Stimulated activated memory B cell treated with anti-CD40 and anti-IgM and Interleukin-4, amounts not matched to agents 10 μg/mL and 1 μg/mL and 100 μg/mL, for 72 hours (primary cell): Measurements from ENCODE around the gene TFF1.

Experiments used
- ATAC-seq: fragments of 150-1000 bp; cut with Tn5 transposase; 2 replicates; pipeline ENCODE4 v1.10.0; 2021
- H3K27ac Mint-ChIP-seq: one replicate; pipeline ENCODE4 v1.8.0; 2022; ENCODE audit warnings: mild to moderate bottlenecking, mixed read lengths
- H3K27me3 Mint-ChIP-seq: one replicate; pipeline ENCODE4 v1.8.0; 2022; ENCODE audit warnings: mixed read lengths
- H3K36me3 Mint-ChIP-seq: one replicate; pipeline ENCODE4 v1.8.0; 2022; ENCODE audit warnings: mixed read lengths
- H3K4me1 Mint-ChIP-seq: one replicate; pipeline ENCODE4 v1.8.0; 2022; ENCODE audit warnings: mixed read lengths
- H3K4me3 Mint-ChIP-seq: one replicate; pipeline ENCODE4 v1.8.0; 2022; ENCODE audit warnings: mild to moderate bottlenecking, moderate library complexity, mixed read lengths
- H3K9me3 Mint-ChIP-seq: one replicate; pipeline ENCODE4 v1.8.0; 2022; ENCODE audit warnings: mixed read lengths

TFF1 gene

DNA sequence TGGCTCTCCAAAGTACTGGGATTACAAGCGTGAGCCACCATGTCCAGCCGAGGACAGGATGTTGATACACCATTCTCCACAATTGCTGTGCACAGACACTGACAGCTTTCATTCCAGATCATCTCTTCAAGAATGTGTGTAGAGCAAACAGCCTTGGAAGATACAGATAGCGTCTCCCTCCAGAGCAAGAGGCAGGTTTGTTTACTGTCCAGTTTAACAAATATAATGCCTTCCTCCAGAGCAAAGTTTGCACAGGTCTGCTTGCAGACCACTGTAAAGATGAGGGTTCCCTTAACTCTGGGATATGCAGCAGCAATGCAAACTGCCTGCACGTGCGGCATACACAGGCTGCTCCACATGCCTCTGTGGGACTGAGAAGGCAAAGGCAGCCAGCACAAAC is 25.0 kb upstream of the TFF1 start:
- Mint-ChIP-seq H3K4me3 (no peak overlapping the region), H3K27ac (peak overlapping the region; percentile 44), H3K27me3 (peaks cover 52% of the 10 kb centered on the region)

DNA sequence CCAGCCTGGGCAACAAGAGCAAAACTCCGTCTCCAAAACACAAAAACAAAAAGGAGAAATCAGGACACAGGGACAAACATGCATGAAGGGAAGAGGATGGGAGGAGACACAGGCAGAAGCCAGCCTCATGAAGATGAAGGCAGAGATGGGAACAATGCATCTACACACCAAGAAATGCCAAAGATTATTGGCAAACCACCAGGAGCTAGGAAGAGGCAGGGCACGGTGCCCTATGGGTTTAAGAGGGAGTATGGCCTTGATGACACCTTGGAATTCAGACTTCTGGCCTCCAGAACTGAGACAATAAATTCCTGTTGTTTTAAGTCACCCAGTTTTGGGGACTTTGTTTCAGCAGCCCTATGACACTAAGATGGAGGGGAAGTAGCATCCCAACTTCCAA is 24.4 kb upstream of the TFF1 start:
- Mint-ChIP-seq H3K27ac (peak overlapping the region; percentile 44), H3K9me3 (no peaks in the 10 kb centered on the region), H3K27me3 (peaks cover 46% of the 10 kb centered on the region), H3K4me1 (peaks cover 45% of the 10 kb centered on the region), H3K4me3 (no peak overlapping the region), H3K36me3 (no peaks in the 10 kb centered on the region)
- no peak for ATAC-seq

More for the DNA sequence above, 25.0 kb upstream of the TFF1 start:
- Mint-ChIP-seq H3K36me3 (no peaks in the 10 kb centered on the region), H3K4me1 (peaks cover 45% of the 10 kb centered on the region), H3K9me3 (no peaks in the 10 kb centered on the region)
- ATAC-seq: no peak

DNA sequence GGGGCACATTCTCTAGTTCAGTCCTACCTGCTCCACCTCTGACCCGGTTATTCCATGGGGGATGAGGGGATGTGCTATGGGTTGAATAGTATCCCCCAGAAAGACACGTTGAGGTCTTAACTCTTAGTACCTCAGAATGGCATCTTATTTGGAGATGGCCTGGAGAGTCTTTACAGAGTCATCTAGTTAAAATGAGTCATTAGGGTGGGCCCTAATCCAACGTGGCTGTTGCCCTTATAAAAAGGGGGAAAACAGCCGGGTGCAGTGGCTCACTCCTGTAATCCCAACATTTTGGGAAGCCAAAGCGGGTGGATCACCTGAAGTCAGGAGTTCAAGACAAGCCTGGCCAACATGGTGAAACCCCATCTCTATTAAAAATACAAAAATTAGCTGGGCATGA is 23.9 kb upstream of the TFF1 start:
- Mint-ChIP-seq H3K27ac (peak overlapping the region; percentile 44), H3K9me3 (peaks cover under 1% of the 10 kb centered on the region), H3K36me3 (no peaks in the 10 kb centered on the region), H3K27me3 (peaks cover 45% of the 10 kb centered on the region), H3K4me3 (no peak overlapping the region), H3K4me1 (peaks cover 47% of the 10 kb centered on the region)
- no peak for ATAC-seq

DNA sequence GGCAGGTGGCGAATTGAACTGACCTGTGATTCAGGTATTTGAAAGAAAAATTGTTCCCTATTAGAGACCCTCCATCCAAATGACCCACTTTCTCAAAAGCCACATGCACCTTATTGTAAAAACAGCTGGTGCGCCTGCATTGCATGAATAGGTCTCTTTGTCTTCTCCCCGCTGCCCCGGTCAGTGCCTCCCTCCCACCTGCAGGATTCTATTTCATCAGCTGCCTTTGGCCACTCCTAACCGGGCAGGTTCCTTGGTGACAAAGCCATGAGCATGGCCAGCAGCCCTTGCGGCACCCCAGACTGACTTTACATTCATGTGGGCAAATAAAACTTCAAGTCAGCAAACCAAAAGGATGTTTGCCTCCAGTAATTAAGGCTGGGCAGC is 23.1 kb upstream of the TFF1 start:
- no peak for ATAC-seq
- Mint-ChIP-seq H3K27ac (no peak overlapping the region), H3K4me3 (no peak overlapping the region), H3K4me1 (peaks cover 45% of the 10 kb centered on the region), H3K36me3 (no peaks in the 10 kb centered on the region), H3K9me3 (peaks cover 4% of the 10 kb centered on the region), H3K27me3 (peaks cover 45% of the 10 kb centered on the region)

DNA sequence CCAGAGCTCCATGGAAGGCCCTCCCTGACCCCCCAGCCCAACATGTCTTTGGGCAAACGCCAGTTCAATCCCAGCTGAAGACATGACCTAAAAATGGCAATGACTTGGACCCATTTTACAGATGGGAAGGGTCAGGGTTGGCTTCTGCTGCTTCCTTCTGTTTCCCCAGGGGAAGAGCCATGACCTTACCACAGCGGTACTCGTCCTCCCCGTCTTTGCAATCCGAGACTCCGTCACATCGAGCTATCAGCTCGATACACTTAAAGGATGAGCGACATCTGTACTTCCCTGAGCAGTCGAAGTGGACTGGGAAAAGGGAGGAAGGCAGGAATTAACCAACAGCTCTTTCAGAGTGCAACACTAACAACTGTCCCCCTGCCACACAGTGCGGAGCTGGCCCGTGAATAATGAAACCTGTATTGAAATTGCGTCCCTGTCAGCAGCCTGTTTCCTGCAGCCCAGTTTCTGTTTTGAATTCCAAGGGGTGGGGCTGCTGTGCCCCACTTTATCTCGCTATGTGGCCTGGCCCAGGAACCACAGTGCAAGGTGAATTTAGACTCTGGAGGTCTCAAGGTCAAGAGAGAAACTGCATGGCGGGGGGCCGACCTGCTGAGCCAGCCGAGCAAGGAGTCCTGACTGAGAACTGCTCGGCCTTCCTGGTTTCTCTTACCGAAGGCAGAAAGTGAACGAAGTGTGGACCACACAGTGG is 22.6 kb upstream of the TFF1 start:
- H3K4me1 Mint-ChIP-seq: peaks cover 51% of the 10 kb centered on the region
- H3K4me3 Mint-ChIP-seq: no peak overlapping the region
- no peak overlapping the region for H3K27ac Mint-ChIP-seq
- H3K27me3 Mint-ChIP-seq: peaks cover 45% of the 10 kb centered on the region
- H3K36me3 Mint-ChIP-seq: no peaks in the 10 kb centered on the region
- no peak for ATAC-seq
- peaks cover 4% of the 10 kb centered on the region for H3K9me3 Mint-ChIP-seq

DNA sequence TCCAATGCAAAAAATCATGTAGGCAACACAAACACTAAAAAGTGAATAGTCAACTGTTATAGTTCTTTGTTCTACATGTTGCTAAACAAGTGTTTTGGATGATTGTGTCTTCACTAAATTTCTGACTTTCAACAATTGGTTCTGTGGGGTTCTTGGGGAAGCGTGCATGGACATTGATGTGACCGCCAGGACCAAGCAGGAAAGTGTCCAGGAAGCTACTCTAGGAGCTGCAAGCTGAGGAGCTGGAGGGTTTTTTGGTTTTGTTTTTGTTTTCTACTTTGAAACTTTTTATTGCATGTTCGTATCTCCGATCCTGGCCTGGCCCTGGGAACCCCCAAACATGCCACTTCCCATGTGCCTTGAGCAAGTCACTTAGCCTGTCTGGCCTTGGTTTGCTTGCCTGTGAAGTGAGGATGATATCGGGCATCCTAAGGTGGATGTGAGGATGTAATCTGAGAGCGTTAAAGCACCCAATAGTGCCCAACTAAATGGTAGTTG is 21.6 kb upstream of the TFF1 start:
- Mint-ChIP-seq H3K4me1 (peaks cover 47% of the 10 kb centered on the region), H3K4me3 (no peak overlapping the region), H3K27ac (no peak overlapping the region), H3K27me3 (peaks cover 45% of the 10 kb centered on the region), H3K9me3 (peaks cover 4% of the 10 kb centered on the region), H3K36me3 (no peaks in the 10 kb centered on the region)
- no peak for ATAC-seq

DNA sequence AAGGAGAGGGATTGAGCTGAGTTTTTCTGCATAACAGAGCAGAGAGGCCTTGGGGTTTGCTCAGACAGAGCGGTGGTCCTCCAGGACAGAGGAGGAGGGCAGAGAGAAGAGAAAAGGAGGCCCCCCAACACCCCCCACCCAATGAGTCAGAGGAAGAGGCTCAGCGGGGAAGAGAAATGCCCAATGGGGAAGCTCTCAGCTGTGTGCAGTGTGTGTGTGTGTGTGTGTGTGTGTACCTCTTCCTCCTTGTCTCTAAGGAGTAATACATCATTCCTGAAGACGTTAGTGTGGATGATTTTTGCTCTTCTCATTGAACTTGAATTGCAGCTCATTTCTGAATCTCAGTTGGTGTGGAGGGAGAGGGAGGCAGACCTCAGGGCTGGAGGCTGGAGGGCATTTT is 20.8 kb upstream of the TFF1 start:
- Mint-ChIP-seq H3K4me1 (peaks cover 44% of the 10 kb centered on the region), H3K9me3 (peaks cover 9% of the 10 kb centered on the region), H3K4me3 (no peak overlapping the region), H3K27ac (peak overlapping the region; percentile 7), H3K36me3 (no peaks in the 10 kb centered on the region), H3K27me3 (peaks cover 45% of the 10 kb centered on the region)
- no peak for ATAC-seq

DNA sequence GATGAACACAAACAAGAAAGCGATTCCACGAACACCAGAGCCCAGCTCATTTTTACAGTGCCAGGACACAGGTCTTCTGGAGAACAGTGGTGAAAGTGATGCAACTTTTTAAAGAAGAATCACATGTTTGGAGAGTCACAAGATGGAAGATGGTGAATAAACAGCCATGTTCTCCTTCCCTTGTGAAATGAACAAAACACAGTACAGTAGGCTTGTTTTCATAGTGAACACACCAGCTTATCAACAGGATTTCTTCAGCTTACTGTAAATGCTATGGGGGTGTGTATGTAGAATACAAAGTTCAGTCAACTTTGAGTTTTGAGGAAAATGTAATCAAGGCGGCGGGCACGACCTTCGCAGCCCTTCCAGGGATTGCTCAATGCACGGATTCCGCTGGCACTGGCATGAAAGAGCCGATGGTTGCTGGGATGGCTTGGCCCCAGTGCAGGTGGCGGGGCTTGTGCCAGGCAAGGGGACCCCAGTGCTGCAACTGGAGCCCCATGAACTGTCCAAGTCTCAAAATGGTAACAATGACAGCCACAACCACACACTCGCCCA is 19.8 kb upstream of the TFF1 start:
- H3K4me1 Mint-ChIP-seq: peaks cover 40% of the 10 kb centered on the region
- H3K9me3 Mint-ChIP-seq: peaks cover 15% of the 10 kb centered on the region
- H3K36me3 Mint-ChIP-seq: no peaks in the 10 kb centered on the region
- no peak overlapping the region for H3K27ac Mint-ChIP-seq
- no peak for ATAC-seq
- H3K4me3 Mint-ChIP-seq: no peak overlapping the region
- peaks cover 43% of the 10 kb centered on the region for H3K27me3 Mint-ChIP-seq

DNA sequence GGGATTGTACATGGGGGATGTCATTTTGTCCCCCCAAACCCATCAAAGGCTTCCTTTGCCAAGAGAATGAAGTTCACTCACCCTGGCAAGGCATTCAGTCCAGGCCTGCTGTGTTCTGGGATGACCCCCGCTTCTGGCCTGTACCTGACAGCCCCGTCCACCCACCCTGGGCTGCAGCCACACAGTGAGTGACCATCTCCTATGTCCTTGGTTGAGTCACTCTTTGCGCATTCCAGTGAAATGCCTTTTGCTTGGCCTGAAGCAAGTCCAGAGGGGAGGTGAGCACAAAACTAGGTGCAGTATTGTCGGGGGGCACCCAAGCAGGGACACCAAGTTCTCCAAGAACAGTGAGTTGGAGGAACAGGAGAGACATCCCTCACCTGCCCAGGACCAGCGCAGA is 19.3 kb upstream of the TFF1 start:
- peaks cover 37% of the 10 kb centered on the region for H3K4me1 Mint-ChIP-seq

DNA sequence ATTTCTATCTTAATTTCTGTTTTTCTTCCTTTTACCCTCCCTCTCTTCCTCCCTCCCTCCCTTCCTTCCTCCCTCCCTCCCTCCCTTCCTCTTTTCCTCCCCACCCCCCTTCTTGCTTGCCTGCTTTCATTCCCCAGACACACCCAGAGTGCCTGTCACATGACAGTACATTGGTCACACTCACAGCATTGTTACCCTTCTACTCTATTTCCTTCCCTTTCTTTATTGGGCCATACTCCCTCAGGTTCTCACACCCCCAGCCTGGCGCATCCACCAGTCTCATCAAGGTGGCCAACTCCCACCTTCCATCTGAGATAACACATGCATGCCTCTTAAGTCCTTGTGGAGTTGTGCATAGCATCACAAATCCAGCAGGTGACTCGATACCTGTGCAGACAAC is 18.7 kb upstream of the TFF1 start:
- no peaks in the 10 kb centered on the region for H3K36me3 Mint-ChIP-seq
- H3K4me1 Mint-ChIP-seq: peaks cover 34% of the 10 kb centered on the region
- peak overlapping the region; percentile 59 for H3K27ac Mint-ChIP-seq
- no peak overlapping the region for H3K4me3 Mint-ChIP-seq
- peaks cover 15% of the 10 kb centered on the region for H3K9me3 Mint-ChIP-seq
- no peak for ATAC-seq
- H3K27me3 Mint-ChIP-seq: peaks cover 33% of the 10 kb centered on the region

More for the DNA sequence above, 19.3 kb upstream of the TFF1 start:
- H3K27me3 Mint-ChIP-seq: peaks cover 38% of the 10 kb centered on the region
- no peaks in the 10 kb centered on the region for H3K36me3 Mint-ChIP-seq
- ATAC-seq: no peak
- peak overlapping the region; percentile 59 for H3K27ac Mint-ChIP-seq
- H3K4me3 Mint-ChIP-seq: no peak overlapping the region
- H3K9me3 Mint-ChIP-seq: peaks cover 15% of the 10 kb centered on the region

DNA sequence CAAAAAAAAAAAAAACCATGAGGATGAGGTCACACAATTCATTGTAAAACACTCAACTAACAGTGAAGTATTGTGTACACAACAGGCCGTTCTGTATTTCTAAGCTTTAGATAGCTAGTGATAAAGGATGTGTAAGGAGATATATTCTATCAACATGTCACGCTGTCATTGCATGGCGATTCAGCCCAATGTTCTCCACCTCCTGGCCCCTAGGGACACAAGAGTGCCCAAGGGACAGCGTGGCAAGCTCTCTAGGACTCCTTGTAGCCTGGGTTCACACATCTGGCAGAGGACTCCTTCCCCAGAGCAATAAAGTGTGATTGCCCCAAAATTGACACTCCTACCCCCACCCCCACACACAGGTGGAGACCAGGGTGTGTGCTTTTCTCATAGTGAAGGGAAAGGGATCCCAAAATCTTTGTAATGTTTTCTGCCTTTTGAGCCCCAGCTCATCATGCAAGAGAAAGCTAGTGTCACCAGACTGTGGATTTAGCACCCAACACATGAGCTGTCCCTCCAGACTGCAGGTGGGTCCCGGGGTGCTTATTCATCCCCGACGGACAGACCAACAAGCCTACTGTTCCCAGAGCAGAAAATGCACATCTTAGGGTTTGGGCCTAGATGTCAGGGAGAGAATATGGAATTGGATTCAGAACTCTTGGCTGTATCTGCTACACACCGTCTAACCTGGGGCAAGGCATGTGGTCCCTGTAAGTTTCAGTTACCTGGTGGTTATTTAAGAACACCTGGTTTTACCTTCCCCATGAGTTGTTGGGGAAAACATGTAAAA is 18.0 kb upstream of the TFF1 start:
- Mint-ChIP-seq H3K27ac (peak overlapping the region; percentile 59), H3K9me3 (peaks cover 15% of the 10 kb centered on the region), H3K36me3 (no peaks in the 10 kb centered on the region), H3K27me3 (peaks cover 30% of the 10 kb centered on the region), H3K4me1 (peaks cover 40% of the 10 kb centered on the region), H3K4me3 (no peak overlapping the region)
- ATAC-seq: no peak

DNA sequence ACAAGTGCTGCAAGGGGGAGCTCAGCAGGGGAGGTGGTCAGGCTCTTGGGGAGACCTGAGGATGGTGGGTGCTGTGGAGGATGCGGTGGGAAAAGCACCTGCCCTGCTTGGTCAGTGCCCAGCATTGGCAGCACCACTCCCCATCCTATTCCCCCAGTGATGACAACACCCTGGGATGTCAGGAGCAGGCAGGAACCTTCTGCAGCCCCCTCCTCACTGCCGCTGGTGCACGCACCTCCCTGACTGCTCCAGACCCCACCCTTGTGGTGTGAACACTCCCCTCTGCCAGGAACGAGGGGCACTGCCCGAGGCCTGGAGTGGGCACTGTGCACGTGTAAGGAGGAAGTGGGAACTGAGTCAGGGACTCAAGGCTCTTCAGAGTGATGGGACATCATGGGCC is 17.0 kb upstream of the TFF1 start:
- peaks cover 15% of the 10 kb centered on the region for H3K9me3 Mint-ChIP-seq
- no peak overlapping the region for H3K4me3 Mint-ChIP-seq
- H3K36me3 Mint-ChIP-seq: no peaks in the 10 kb centered on the region
- no peak overlapping the region for H3K27ac Mint-ChIP-seq
- H3K27me3 Mint-ChIP-seq: peaks cover 19% of the 10 kb centered on the region
- peaks cover 41% of the 10 kb centered on the region for H3K4me1 Mint-ChIP-seq
- no peak for ATAC-seq

DNA sequence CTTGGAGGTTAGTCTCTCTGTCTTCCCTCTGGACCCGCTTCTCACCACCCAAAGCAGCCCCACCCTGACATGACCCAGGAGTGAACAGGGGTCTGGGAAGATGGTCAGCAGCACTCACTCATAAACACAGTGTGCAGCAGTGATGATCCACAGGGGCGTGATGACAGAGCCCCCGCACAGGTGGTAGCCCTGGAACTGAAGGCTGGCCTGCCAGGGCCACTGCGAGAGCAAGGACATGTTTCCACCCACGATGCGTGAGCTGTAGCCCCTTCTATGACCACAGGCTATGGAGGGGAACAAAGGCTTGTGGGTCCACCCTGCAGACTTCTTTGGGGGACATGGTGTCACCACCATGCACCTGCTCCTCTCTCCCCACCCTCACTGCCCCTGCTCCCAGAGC is 16.6 kb upstream of the TFF1 start:
- Mint-ChIP-seq H3K27ac (no peak overlapping the region), H3K4me1 (peaks cover 39% of the 10 kb centered on the region), H3K9me3 (peaks cover 15% of the 10 kb centered on the region), H3K27me3 (peaks cover 17% of the 10 kb centered on the region), H3K36me3 (no peaks in the 10 kb centered on the region), H3K4me3 (no peak overlapping the region)
- no peak for ATAC-seq

DNA sequence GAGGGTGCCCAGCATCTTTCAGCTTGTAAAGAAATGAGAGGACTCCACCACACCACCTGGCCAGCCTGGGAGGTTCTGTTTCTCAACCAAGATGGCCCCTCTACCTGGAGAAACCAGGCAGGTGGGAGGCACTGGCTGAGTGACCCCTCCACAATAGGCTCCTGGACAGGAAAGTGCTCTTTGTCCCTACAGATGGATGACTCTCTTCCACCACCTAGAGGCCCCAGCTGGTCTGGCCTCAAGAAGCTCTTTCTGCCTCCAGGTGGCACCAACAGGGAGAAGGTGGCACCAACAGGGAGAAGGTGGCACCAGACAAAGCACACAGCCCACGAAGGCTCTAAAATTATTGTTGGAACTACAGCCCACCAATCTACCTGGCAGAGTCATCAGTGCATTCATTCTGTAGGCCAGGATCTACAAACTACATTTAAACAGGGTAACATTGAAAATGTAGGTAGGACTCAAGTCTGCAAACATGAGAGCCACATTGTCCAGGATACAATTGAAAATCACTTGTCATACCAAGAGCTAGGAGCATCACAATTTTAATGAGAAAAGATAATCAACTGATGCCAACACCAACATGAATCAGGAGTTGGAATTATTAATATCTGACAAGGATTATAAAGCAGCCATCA is 15.1 kb upstream of the TFF1 start:
- peaks cover 16% of the 10 kb centered on the region for H3K27me3 Mint-ChIP-seq

More for the DNA sequence above, 15.1 kb upstream of the TFF1 start:
- ATAC-seq: no peak
- Mint-ChIP-seq H3K9me3 (peaks cover 15% of the 10 kb centered on the region), H3K4me3 (no peak overlapping the region), H3K4me1 (peaks cover 25% of the 10 kb centered on the region), H3K27ac (no peak overlapping the region), H3K36me3 (no peaks in the 10 kb centered on the region)
